Erythroblast (primary cell): ENCODE data around the gene FHL3.
"Not testable (repeated sequence)": the region's sequence is repeated elsewhere in the genome, so short reads cannot be mapped to it uniquely, and the experiment has no call there.

Source experiments
- GATA1 ChIP-seq: IDR thresholded peaks from 2 replicates; pipeline ENCODE4 v1.6.1; 2011; ENCODE audit warnings: low read depth, mild to moderate bottlenecking, control low read depth, low read length, moderate library complexity
- POLR2A ChIP-seq: IDR thresholded peaks from 2 replicates; pipeline ENCODE4 v1.6.1; 2011; ENCODE audit warnings: mild to moderate bottlenecking, low read length

DNA sequence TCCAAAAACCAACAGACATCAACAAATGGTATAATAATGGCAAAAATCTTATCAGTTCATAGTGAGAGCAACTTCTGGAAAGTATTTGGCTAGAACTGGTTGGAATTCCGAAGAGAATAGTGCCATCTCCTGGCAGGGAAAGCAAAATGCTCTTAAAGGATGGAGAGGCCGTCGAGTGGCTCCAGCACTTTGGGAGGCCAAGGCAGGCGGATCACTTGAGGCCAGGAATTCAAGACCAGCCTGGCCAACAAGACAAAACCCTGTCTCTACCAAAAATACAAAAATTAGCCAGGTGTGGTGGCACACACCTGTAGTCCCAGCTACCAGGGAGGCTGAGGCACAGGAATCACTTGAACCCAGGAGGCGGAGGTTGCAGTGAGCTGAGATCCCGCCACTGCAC lies 30.2 kb downstream of the FHL3 start:
- TF ChIP-seq POLR2A, GATA1: not testable (repeated sequence)
